Stimulated activated CD8-positive, alpha-beta memory T cell treated with anti-CD3 and anti-CD28 coated beads, Interleukin-4, amount 100 ng/mL, for 24 hours (primary cell): ENCODE results near the gene FOXO3B.
A peak's percentile ranks its signal among the peaks of the same experiment; 100 is the strongest.
"Not testable (repeated sequence)": the region's sequence is repeated elsewhere in the genome, so short reads cannot be mapped to it uniquely, and the experiment has no call there.

ENCODE experiments used
- DNase-seq: peaks from one replicate; pipeline ENCODE4 v3.0.0-alpha.2; 2020; ENCODE audit warnings: low read depth

FOXO3B gene

GRCh38 chr17:18681767-18682571 lies at the start of gene FOXO3B:
Gene FOXO3B (minus strand): TSS chr17:18682314. CDS start chr17:18681651, 663 bp downstream.
- peak; percentile 66 for DNase-seq

- DNase-seq, result not testable (repeated sequence)
Measured at GRCh38 chr17:18723509-18723908, 41.4 kb upstream of the FOXO3B start.

- not testable (repeated sequence) for DNase-seq
Measured at GRCh38 chr17:18722612-18723011, 40.5 kb upstream of the FOXO3B start.

GRCh38 chr17:18721775-18722547 lies 39.8 kb upstream of the FOXO3B start:
- DNase-seq, result not testable (repeated sequence)

GRCh38 chr17:18719428-18720110 lies 37.5 kb upstream of the FOXO3B start:
- DNase-seq, result not testable (repeated sequence)

GRCh38 chr17:18718643-18719427 lies 36.7 kb upstream of the FOXO3B start:
- DNase-seq, result not testable (repeated sequence)

- DNase-seq, result peak; percentile 47
Measured at GRCh38 chr17:18712354-18712999, 30.4 kb upstream of the FOXO3B start.

GRCh38 chr17:18708215-18708614 lies 26.1 kb upstream of the FOXO3B start:
- not testable (repeated sequence) for DNase-seq

- not testable (repeated sequence) for DNase-seq
Measured at GRCh38 chr17:18705955-18706354, 23.8 kb upstream of the FOXO3B start.

GRCh38 chr17:18698473-18699103 lies 16.5 kb upstream of the FOXO3B start:
- DNase-seq, result not testable (repeated sequence)

GRCh38 chr17:18695143-18695542 lies 13.0 kb upstream of the FOXO3B start:
- not testable (repeated sequence) for DNase-seq

- not testable (repeated sequence) for DNase-seq
Measured at GRCh38 chr17:18682668-18683067, 554 bp upstream of the FOXO3B start.

GRCh38 chr17:18677381-18677780 lies 4.7 kb downstream of the FOXO3B start:
- DNase-seq, result not testable (repeated sequence)

- not testable (repeated sequence) for DNase-seq
Measured at GRCh38 chr17:18676928-18677327, 5.2 kb downstream of the FOXO3B start.

- DNase-seq, result not testable (repeated sequence)
Measured at GRCh38 chr17:18672395-18673227, 9.5 kb downstream of the FOXO3B start.

GRCh38 chr17:18668625-18669024 lies 13.5 kb downstream of the FOXO3B start:
- not testable (repeated sequence) for DNase-seq

GRCh38 chr17:18667535-18667934 lies 14.6 kb downstream of the FOXO3B start:
- DNase-seq, result not testable (repeated sequence)

- DNase-seq, result not testable (repeated sequence)
Measured at GRCh38 chr17:18666326-18666725, 15.8 kb downstream of the FOXO3B start.

GRCh38 chr17:18661924-18662624 lies 20.0 kb downstream of the FOXO3B start:
- DNase-seq, result not testable (repeated sequence)
